ENCODE results near the gene HERC2.
"Not testable (repeated sequence)": the region's sequence is repeated elsewhere in the genome, so short reads cannot be mapped to it uniquely, and the experiment has no call there.

The HERC2 gene

DNA sequence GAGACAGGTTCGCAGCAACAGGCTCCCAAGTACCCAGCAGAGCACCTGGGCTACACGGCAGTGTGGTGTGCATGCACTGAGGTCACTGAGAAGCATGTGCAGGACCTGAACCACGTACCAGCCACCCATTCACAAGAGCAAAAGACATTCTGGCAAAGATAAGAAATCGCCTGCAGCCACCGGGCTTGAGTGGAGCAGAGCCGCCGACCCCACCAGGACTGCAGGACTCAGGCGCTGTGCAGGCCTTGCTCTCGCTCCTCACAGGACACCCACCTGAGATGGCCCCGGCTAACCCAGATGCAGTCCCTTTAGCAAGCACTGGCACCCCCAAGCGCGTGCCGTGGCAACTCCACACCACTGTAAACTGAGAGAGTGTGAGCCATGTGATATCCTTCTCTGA lies 190.6 kb downstream of the HERC2 start:
- no peak for DNase-seq
- Mint-ChIP-seq H3K27ac (no peak overlapping the region), H3K36me3 (peaks cover 36 to 48% of the 10 kb centered on the region in 2 donors), H3K9me3 (no peaks in the 10 kb centered on the region), H3K4me1 (peaks cover 9 to 16% of the 10 kb centered on the region in 2 donors), H3K4me3 (no peak overlapping the region), H3K27me3 (no peaks in the 10 kb centered on the region)
- no peak for ATAC-seq (replicated peaks)

DNA sequence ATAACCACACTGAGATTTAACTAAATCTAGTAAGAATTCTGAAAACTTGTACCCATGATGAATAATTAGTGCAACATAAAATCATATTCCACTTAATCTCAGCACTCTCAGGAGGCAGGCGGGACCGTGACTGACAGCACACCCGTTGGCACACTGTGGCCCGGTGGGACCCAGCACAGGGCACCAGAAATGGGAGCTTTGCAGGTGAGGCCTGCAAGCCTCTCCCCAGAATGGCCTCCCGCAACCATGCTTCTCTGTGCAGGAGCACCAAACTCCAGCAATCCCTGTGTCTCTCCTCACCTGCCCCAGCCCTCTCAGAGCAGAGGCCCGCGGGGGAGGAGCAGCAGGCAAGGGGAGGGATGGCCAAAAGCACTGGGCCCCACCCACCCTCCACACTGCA lies 191.3 kb downstream of the HERC2 start:
- no peak for ATAC-seq (replicated peaks)
- no peak for DNase-seq
- Mint-ChIP-seq H3K4me1 (peaks cover 11 to 21% of the 10 kb centered on the region in 2 donors), H3K4me3 (no peak overlapping the region), H3K27me3 (no peaks in the 10 kb centered on the region), H3K9me3 (no peaks in the 10 kb centered on the region), H3K27ac (no peak overlapping the region), H3K36me3 (peaks cover 36 to 48% of the 10 kb centered on the region in 2 donors)

DNA sequence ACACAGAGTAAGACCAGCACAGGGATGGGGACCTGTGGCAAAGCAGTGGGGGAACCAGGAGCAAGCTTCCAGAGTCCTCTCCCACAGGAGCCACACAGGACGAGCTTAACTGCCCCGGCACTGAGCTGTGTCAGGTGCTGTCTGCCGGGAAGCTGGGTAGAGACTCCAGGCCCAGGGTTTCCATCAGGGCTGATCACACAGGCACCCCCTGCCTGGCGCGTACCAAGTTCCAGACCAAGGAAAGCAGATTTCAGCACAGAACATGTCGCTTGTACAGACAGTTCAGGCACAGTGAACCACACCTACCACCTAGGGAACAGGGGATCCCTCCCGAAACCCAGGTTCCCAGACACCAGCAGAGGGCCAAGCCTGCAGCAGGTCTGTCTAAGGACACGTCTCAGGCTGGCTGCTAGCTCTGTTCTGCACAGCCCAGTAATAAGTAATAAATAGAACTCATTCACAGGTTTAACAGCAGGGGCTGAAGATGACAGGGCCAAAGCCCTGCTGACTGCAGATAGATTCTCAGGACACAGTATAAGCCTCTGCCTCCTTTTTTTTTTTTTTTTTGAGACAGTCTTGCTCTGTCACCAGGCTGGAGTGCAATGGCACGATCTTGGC lies 192.6 kb downstream of the HERC2 start:
- Mint-ChIP-seq H3K4me1 (peaks cover 11 to 21% of the 10 kb centered on the region in 2 donors), H3K27ac (peak overlapping the region; percentile 56), H3K9me3 (no peaks in the 10 kb centered on the region), H3K4me3 (no peak overlapping the region), H3K36me3 (peaks cover 38 to 42% of the 10 kb centered on the region in 2 donors), H3K27me3 (no peaks in the 10 kb centered on the region)
- ATAC-seq (replicated peaks): no peak
- DNase-seq: no peak

DNA sequence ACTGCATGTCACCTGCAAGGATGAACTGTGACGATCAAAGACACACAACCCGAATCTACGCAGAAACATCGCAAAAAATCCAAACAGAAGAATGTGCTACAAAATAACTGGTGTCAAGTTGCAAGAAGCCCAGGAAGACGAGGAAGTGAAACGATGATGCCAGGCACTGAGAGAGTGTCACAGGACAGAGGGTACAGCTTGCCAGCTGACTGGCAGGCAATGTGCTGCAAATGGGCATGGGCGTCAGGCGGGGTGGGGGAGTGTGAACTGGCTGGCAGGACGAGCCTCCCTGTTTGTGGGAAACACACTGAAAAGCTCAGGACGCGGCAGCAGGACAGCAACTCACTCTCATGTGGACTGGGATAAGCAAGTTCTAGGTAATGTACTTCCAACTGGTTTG lies 193.9 kb downstream of the HERC2 start:
- no peaks in the 10 kb centered on the region for H3K27me3 Mint-ChIP-seq
- ATAC-seq (replicated peaks) (peak; percentile 81 to 82), DNase-seq (no peak)
- H3K9me3 Mint-ChIP-seq: no peaks in the 10 kb centered on the region
- peaks cover 45% of the 10 kb centered on the region in 2 donors for H3K36me3 Mint-ChIP-seq
- no peak overlapping the region for H3K4me3 Mint-ChIP-seq
- H3K27ac Mint-ChIP-seq: peak overlapping the region; percentile 92
- H3K4me1 Mint-ChIP-seq: peaks cover 14 to 21% of the 10 kb centered on the region in 2 donors

DNA sequence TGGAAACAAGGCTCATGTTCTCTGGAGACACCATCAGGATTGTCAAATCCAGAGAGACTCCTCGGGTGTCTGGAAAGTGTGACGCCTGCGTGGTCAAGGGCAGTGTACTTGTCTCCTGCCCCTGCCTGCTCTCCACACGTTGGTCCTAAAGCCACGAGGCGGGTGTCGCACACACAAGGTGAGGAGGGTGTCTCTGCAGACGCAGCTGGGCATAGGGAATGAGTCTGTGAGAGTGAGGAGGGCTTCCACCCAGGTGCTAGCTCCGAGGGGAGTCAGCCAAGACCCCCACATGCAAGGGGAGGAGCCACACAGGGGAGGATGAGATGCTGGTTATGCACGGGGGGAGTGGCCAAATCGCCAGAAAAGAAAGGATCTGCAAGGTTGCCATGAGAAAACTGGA lies 194.9 kb downstream of the HERC2 start:
- peaks cover 14 to 21% of the 10 kb centered on the region in 2 donors for H3K4me1 Mint-ChIP-seq
- H3K4me3 Mint-ChIP-seq: no peak overlapping the region
- H3K27ac Mint-ChIP-seq: peak overlapping the region; percentile 79
- ATAC-seq (replicated peaks) (no peak), DNase-seq (no peak)
- peaks cover 43 to 46% of the 10 kb centered on the region in 2 donors for H3K36me3 Mint-ChIP-seq
- no peaks in the 10 kb centered on the region for H3K9me3 Mint-ChIP-seq
- no peaks in the 10 kb centered on the region for H3K27me3 Mint-ChIP-seq

DNA sequence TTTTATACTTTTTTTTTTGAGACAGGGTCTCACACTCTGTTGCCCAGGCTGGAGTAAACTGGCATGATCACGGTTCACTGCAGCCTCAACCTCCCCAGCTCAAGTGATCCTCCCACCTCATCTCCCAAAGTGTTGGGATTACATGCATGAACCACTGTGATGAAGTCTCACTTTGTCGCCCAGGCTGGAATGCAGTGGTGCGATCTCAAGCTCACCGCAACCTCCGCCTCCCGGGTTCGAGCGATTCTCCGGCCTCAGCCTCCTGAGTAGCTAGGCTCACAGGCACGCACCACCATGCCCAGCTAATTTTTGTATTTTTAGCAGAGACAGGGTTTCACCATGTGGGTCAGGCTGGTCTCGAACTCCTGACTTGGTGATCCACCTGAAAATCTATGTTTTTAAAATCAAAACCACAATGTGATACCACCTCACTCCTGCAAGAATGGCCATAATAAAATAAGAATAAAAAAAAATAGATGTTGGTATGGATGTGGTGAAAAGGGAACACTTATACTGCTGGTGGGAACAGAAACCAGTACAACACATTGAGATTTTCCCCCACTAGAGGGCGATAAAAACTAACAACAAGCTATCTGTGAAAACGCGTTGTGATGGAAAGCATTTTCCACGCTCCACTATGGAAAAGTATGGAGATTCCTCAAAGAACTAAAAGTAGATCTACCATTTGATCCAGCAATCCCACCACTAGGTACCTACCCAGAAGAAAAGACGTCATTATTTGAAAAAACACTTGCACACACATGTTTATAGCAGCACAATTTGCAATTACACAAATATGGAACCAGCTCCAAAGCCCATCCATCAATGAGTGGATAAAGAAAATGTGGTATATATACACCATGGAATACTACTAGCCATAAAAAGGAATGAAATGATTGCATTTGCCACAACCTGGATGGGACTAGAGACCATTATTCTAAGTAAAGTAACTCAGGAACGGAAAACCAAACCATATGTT lies 196.0 kb downstream of the HERC2 start:
- Mint-ChIP-seq H3K9me3 (no peaks in the 10 kb centered on the region), H3K4me3 (no peak overlapping the region), H3K4me1 (peaks cover 14 to 21% of the 10 kb centered on the region in 2 donors), H3K27me3 (no peaks in the 10 kb centered on the region), H3K27ac (no peak overlapping the region), H3K36me3 (peaks cover 42 to 46% of the 10 kb centered on the region in 2 donors)
- peak; percentile 45 to 52 for ATAC-seq (replicated peaks)
- no peak for DNase-seq

DNA sequence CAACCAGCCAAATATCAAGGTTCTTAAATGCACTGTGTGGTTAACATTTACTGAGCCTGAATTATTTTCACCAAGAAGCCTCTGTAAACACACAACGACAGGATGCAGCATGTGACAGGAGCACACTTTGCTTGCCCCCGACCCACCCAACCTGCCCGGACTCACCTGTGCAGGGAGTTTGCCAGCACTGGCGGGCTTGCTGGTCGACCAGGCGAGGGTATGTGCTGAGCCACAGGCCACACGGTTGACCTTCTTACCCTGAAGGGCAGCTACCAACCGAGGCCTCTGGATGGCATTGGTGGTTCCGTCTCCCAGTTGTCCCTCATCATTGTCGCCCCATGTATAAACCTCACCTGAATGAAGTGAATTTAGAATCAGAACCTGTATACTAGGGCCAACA lies 197.1 kb downstream of the HERC2 start:
- DNase-seq (no peak), ATAC-seq (replicated peaks) (no peak)
- H3K9me3 Mint-ChIP-seq: no peaks in the 10 kb centered on the region
- H3K4me3 Mint-ChIP-seq: no peak overlapping the region
- H3K36me3 Mint-ChIP-seq: peaks cover 38 to 47% of the 10 kb centered on the region in 2 donors
- no peak overlapping the region for H3K27ac Mint-ChIP-seq
- H3K27me3 Mint-ChIP-seq: no peaks in the 10 kb centered on the region
- peaks cover 14 to 21% of the 10 kb centered on the region in 2 donors for H3K4me1 Mint-ChIP-seq

DNA sequence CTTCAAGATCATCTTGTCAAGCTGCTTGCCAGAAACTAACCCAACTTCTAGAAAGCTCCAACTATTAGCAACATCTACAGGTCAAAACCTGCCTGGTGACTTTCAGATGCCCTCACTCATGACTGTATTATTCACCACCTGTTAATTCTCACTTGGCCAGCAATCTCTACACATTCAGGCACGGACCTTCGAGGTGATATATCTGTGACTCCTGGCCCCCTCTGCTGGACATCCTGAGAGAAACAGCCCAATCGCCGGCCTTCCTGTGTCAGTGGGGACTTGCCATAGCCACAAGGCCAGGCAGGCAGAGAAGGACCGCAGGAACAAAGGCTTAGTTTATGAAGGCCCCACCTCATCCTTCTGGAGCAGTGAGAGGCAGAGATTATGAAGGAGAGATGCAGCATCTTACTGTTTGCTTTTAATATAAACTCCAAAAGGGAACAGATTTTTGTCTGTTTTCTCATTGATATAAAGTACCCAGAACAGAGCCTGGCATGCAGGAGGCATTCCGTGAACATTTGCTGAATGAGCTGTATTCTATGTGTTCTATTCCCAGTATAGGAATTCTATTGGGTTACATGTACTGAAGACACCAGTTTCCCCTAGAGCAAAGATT lies 198.5 kb downstream of the HERC2 start:
- ATAC-seq (replicated peaks) (peak; percentile 60 to 73), DNase-seq (peak; percentile 32)
- Mint-ChIP-seq H3K4me3 (no peak overlapping the region), H3K4me1 (peaks cover 12 to 18% of the 10 kb centered on the region in 2 donors), H3K9me3 (no peaks in the 10 kb centered on the region), H3K27me3 (no peaks in the 10 kb centered on the region), H3K36me3 (peaks cover 27 to 51% of the 10 kb centered on the region in 2 donors), H3K27ac (no peak overlapping the region)

DNA sequence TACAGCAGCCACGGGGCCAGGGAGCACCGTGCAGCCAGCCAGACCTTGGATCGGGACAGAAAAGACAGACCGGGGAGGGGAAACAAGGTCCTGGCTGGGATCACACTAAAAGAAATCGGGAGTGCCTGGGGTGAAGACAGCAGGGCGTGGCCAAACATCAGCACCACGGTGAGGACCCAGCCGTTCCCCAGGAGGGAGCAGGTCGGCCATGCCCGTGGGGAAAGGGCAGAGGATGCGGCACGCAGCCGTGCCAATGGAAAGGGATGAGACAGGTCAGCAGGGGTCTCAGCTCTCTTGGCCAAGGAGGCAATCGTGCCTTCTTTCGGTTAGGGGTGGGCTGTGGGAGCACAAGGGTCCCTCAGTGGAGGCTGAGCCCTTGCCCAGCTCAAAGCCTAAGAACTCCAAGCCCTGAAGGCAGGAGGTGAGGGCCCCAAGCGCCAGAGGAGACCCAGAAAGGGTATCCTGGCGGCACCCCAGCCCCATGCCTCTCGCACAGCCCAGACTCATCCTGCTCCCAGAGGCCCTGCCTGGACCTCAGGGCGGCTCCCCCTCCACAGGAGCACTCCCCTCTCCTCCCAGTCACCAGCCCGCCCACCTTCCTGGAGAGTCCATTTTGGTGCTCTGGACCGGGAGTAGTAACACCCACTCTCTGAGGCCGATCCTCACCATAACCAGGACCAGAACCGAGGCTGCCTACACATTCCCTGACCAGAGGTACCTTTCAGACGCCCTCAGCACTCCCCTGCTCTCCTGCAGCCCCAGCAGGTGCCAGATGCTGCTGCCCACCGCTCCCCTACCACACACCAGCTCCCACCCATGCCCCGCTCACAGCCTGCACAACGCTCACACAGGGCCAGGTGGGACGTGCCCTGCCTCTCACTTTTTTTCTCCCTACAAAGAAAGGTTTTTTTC lies 199.7 kb downstream of the HERC2 start:
- Mint-ChIP-seq H3K9me3 (no peaks in the 10 kb centered on the region), H3K4me1 (peaks cover 6 to 7% of the 10 kb centered on the region in 2 donors), H3K4me3 (no peak overlapping the region), H3K36me3 (peaks cover 28 to 57% of the 10 kb centered on the region in 2 donors), H3K27me3 (no peaks in the 10 kb centered on the region), H3K27ac (no peak overlapping the region)
- ATAC-seq (replicated peaks): no peak
- no peak for DNase-seq

DNA sequence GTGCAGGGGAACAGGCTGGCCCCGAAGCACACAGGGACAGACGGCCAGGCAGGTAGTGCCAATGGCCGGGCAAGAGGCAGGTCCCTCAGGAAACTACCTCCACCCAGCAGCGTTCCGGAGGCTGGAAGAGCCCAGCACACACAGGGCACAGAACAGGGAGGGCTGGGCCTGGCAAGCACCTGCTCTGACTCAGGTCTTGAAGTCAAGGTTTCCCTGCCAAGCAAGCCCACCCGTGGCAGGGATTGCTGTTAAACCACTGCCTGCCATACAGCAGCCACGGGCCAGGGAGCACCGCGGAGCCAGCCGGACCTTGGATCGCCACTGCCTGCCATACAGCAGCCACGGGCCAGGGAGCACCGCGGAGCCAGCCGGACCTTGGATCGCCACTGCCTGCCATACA lies 200.4 kb downstream of the HERC2 start:
- not testable (repeated sequence) for H3K27me3 Mint-ChIP-seq; H3K27ac Mint-ChIP-seq; H3K9me3 Mint-ChIP-seq; DNase-seq; ATAC-seq (replicated peaks); H3K4me3 Mint-ChIP-seq; H3K4me1 Mint-ChIP-seq
- H3K36me3 Mint-ChIP-seq: peaks cover 26 to 55% of the 10 kb centered on the region in 2 donors

DNA sequence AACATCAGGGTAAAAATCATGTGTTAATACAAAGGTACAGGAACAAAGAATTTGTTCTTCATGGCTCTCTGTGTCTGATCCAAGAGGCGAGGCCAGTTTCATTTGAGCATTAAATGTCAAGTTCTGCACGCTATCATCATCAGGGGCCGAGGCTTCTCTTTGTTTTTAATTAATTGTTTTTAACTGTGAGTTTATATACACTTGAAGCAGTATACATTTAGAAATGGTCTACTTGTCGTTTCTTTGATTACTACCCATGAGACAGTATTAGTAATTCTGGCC lies 201.7 kb downstream of the HERC2 start:
- peaks cover 37 to 64% of the 10 kb centered on the region in 2 donors for H3K36me3 Mint-ChIP-seq
- no peak for ATAC-seq (replicated peaks)
- no peaks in the 10 kb centered on the region for H3K9me3 Mint-ChIP-seq
- DNase-seq: no peak
- H3K27ac Mint-ChIP-seq: no peak overlapping the region
- no peaks in the 10 kb centered on the region for H3K27me3 Mint-ChIP-seq
- no peak overlapping the region for H3K4me3 Mint-ChIP-seq
- peaks cover 0 to 3% of the 10 kb centered on the region in 2 donors for H3K4me1 Mint-ChIP-seq

DNA sequence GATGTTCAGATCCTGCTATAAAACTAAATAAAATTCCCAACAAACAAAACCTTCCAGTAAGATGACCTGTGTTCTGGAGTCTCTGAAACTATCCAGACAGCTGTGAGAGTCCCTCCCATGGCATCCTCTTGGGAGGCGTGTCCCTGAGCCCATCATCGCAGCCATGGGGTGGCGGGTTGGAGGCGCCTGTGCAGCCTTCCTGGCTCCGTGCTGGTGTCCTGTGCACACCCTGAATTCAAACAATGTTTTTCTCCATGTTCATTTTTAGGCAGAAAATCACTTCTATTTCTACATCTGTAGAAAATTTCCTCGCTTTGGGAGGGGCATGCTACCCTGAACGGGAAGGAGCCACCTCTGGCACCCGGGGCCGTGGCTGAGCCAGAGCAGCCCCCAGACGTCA lies 203.4 kb downstream of the HERC2 start:
- H3K4me1 Mint-ChIP-seq: peaks cover 0 to 3% of the 10 kb centered on the region in 2 donors
- H3K4me3 Mint-ChIP-seq: no peak overlapping the region
- H3K36me3 Mint-ChIP-seq: peaks cover 32 to 68% of the 10 kb centered on the region in 2 donors
- DNase-seq: no peak
- H3K27ac Mint-ChIP-seq: no peak overlapping the region
- H3K9me3 Mint-ChIP-seq: no peaks in the 10 kb centered on the region
- no peak for ATAC-seq (replicated peaks)
- no peaks in the 10 kb centered on the region for H3K27me3 Mint-ChIP-seq

DNA sequence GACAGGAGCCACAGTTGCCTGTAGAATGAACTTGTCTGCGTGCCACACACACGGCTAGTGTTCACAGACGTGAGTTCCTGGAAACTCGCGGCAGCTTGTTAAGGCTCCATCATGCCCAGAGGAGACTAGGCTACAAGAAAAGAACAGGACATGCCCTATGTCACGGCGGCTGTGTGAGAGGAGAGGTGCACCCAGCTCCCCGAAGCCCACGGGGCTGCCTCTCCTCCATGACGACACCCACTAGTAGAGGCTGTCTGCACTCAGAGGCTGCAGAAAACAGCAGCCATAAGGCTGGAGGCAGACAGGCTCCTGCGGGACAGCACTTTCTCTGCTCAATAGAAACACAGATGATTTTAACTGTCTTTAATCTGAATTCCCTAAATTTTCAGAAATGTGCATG lies 203.9 kb downstream of the HERC2 start:
- Mint-ChIP-seq H3K27me3 (no peaks in the 10 kb centered on the region), H3K27ac (no peak overlapping the region), H3K4me3 (no peak overlapping the region), H3K4me1 (no peaks in the 10 kb centered on the region), H3K9me3 (no peaks in the 10 kb centered on the region), H3K36me3 (peaks cover 33 to 68% of the 10 kb centered on the region in 2 donors)
- DNase-seq (no peak), ATAC-seq (replicated peaks) (no peak)
